Body of pancreas (tissue), 4 donors: ENCODE results near the gene ARHGEF40.

ENCODE experiments used
- CTCF ChIP-seq, 7 experiments: fragments of 450-650 bp in 4 of 7; fragments of 200-600 bp in 3 of 7; sonication (generic) in 3 of 7; IDR thresholded peaks; one replicate each; pipeline ENCODE4 v1.5.1; 2016 to 2019; ENCODE audit warnings: antibody characterized with exemption in 7 of 7
- POLR2A ChIP-seq, 3 donors: fragments of 450-650 bp; IDR thresholded peaks; one replicate each; pipeline ENCODE4 v1.6.1; 2016; ENCODE audit warnings: antibody characterized with exemption in 3 of 3, mild to moderate bottlenecking in 2 of 3

- no peak for TF ChIP-seq CTCF (IDR thresholded peaks at IDR 0.05)
- no peak for TF ChIP-seq POLR2A (IDR thresholded peaks at IDR 0.05)
Measured at GRCh38 chr14:21037156-21037555, 32.9 kb upstream of the ARHGEF40 start.
